ENCODE measurements around the gene CORO1C. TPM values are rescaled to one million over a fixed set of nuclear protein-coding genes. Genes with fewer than 3 reads are reported as not detected.
A peak's percentile ranks its signal among the peaks of the same experiment; 100 is the strongest.
"Not testable (repeated sequence)": the region's sequence is repeated elsewhere in the genome, so short reads cannot be mapped to it uniquely, and the experiment has no call there.

Gene CORO1C
- total RNA-seq, 1 donor, result 99.1 TPM

DNA sequence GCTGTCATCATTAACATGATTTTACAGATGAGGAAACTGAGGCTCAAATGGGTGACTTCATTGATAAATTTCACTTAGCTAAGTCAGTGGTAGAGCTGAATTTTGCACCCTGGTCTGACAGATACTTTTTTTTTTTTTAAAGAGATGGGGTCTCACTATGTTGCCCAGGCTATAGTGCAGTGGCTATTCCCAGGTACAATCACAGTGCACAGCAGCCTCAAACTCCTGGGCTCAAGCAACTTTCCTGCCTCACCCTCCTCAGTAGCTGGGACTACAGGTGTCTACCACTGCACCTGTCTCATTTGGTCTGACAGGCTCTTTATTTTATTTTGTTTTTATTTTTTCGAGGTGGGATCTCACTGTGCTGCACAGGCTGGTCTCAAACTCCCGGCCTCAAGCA, 24.2 kb upstream of the CORO1C start:
- no peak for DNase-seq (ENCODE audit: low read depth in 2 of 3, low spot score in 2 of 3)

GRCh38 chr12:108753976-108754375, 22.7 kb upstream of the CORO1C start:
- no peak for DNase-seq (ENCODE audit: low read depth in 2 of 3, low spot score in 2 of 3)

DNA sequence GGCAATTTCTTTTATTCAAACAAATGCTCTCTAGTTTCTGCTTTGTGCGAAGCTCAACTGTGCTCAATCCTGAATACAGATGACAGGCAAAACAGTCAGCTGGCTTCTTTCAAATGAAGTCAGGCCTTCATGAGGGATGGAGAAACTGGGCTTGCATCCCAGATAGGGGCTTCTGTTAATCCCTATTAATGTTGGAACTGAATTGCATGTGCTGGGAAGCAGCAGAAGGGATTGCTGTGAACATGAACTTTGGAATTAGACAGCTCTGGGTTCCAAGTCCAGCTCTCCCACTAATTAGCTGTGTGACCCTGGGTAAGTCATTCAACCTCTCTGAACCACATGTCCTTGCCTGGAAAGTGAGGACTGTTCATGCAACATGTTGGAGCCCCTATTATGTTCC, 21.1 kb upstream of the CORO1C start:
- no peak for DNase-seq (ENCODE audit: low read depth in 2 of 3, low spot score in 2 of 3)

DNA sequence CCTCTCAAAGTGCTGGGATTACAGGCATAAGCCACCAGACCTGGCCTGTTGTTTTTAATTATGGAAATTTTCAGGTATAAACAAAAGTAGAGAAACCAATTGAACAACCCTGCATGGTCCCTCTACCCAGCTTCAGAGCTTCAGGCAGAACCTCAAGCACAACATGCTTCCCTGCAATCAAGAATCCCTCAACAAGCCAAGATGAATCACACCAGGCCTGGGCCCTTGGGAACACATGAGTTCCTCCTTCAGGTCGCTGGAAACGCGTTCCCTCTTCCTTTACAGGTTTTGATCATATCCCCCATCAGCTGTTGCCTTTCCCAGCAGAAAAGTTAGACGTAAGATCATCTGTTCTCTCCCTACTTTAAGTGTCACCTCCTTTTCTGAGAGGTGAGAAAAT, 20.5 kb upstream of the CORO1C start:
- no peak for DNase-seq (ENCODE audit: low read depth in 2 of 3, low spot score in 2 of 3)

DNA sequence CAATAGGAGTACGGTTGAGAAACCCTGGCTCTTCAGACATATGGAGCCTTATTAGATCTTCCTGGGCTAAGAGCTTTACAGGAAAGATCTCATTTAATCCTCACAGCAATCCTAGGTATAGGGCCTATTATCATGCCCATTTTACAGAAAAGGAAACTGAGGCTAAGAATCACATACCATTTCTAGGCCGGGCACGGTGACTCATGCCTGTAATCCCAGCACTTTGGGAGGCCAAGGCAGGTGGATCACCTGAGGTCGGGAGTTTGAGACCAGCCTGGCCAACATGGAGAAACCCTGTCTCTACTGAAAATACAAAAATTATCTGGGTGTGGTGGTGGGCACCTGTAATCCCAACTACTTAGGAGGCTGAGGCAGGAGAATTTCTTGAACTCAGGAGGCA, 19.7 kb upstream of the CORO1C start:
- DNase-seq (ENCODE audit: low read depth in 2 of 3, low spot score in 2 of 3), result not testable (repeated sequence)

DNA sequence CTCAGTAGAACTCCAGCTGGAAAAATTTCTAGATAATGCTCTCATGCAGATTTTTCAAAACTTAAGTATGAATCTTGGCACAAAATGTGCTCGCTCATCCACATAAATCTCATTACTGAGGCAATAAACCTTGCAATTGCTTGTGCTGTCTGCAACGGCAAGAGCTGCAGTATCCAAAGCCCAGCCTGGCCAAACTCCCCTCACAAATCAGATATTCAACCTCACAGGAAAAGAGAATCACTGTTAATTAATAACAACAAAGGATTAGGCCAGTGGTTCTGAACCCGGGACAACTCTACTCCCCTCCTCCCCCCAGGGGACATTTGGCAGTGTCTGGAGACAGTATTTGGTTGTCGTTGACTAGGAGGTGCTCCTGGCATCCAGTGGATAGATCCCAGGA, 19.2 kb upstream of the CORO1C start:
- DNase-seq (ENCODE audit: low read depth in 2 of 3, low spot score in 2 of 3), result no peak

GRCh38 chr12:108747563-108747962, 16.2 kb upstream of the CORO1C start:
- no peak for DNase-seq (ENCODE audit: low read depth in 2 of 3, low spot score in 2 of 3)

- no peak for DNase-seq (ENCODE audit: low read depth in 2 of 3, low spot score in 2 of 3)
Observed at GRCh38 chr12:108745641-108746040, 14.3 kb upstream of the CORO1C start.

GRCh38 chr12:108744021-108744897, 12.9 kb upstream of the CORO1C start:
- peak in 1 of 3 donors; percentile 48 for DNase-seq (ENCODE audit: low read depth in 2 of 3, low spot score in 2 of 3)

DNA sequence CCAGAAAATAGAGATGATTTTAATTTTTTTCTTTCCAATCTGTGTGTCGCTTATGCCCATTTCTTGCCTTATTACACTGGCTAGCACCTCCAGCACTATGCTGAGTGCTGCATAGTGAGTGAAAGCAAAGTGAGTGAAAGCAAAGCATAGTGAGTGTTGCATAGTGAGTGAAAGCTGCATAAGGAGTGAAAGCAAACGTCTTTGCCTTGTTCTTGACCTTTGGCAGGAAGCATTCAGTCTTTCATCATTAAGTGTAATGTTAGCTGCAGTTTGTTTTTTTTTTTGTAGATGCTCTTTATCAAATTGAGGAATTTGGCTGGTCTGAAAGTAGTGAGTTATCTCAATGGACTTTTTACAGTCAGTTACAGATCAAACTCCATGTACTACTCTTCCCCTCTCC, 6.9 kb upstream of the CORO1C start:
- DNase-seq (ENCODE audit: low read depth in 2 of 3, low spot score in 2 of 3), result no peak

DNA sequence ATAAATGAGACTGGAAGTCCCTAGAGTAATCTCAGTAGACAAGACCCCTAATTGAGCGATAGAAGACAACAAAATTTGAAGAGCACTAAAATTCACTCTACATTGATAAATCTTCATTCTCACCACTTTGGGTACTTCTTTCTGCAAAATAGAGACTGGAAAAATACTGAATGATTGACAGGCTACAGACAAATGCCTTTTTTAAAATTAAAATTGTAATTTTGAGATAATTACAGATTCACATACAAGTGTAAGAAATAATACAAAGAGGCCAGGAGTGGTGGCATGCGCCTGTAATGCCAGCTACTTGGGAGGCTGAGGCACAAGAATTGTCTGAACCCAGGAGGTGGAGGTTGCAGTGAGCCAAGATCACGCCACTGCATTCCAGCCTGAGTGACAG, 4.5 kb upstream of the CORO1C start:
- DNase-seq (ENCODE audit: low read depth in 2 of 3, low spot score in 2 of 3), result no peak

DNA sequence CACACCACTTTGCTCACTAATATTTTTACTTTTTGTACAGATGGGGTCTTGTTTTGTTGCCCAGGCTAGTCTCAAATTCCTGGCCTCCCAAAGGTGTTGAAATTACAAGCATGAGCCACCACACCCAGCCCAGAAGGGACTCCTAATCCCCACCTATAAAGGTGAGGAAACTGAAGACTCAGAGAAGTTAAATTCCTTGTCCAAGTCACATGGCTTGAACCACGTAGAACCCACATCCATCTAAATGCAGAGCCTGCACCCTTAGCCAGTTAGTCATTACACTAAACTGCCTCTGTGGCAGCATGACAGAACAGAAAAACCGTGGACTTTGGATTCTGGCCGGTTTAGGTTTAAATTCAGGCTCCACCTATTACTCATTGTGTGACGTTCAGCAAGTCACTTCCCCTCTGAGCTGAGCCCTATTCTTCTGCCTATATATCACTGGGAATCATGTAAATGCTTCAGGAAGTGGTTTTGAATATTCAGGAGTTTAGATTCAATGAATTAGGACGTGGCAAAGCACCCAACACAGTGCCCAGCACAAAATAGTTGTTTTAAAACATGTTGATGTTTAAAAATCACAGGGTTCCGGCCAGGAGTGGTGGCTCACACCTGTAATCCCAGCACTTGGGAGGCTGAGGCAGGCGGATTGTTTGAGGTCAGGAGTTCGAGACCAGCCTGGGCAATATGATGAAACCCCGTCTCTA, 3.0 kb upstream of the CORO1C start:
- peak in 2 of 3 donors; percentile 80 to 87 for DNase-seq (ENCODE audit: low read depth in 2 of 3, low spot score in 2 of 3)

DNA sequence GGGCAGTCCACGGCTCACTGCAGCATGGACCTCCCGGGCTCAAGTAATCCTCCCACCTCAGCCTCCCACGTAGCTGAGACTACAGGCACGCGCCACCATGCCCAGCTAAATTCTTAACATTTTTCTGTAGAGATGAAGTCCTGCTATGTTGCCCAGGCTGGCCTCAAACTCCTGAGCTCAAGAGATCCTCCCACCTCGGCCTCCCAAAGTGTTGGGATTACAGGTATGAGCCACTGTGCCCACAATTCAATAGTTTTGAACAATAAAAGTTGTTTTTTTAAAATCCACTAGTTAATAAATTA, 1.9 kb upstream of the CORO1C start:
- not testable (repeated sequence) for DNase-seq (ENCODE audit: low read depth in 2 of 3, low spot score in 2 of 3)

DNA sequence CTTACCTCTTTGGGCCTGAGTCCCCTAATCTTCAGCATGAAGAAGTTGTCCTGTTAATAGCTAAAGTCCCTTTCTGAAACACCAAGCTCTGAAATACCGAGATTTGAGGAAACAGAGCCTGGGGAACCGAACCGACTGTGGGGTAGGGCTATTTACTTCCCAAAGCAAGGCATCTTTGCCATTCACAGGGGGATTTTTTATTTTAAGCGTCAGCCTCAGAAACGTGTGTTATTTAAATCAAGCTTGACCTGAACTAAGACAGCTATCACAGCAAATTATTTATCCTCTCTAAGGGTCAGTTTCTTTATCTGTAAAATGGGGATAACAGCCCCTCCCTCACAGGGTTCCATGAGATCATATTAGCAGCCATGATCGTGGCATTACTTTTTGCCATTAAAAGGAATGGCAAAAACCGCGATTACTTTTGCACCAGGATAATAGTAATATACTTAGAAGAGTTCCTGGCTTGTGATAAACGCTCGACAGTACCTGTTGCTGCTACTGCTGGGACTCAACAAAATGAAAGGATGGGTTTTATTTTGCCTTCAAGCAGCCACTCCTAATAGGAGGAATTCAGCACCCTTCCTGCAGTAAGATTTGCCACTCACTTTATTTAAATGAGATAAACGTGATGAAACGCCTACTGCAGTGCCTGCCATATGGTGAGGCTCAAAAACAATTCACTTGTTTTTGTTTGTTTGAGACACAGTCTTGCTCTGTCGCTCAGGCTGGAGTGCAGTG, 1.3 kb upstream of the CORO1C start:
- no peak for DNase-seq (ENCODE audit: low read depth in 2 of 3, low spot score in 2 of 3)

- DNase-seq (ENCODE audit: low read depth in 2 of 3, low spot score in 2 of 3), result peak; percentile 92 to 98 (median 96)
Observed at GRCh38 chr12:108731866-108732461, 646 bp upstream of the CORO1C start.

DNA sequence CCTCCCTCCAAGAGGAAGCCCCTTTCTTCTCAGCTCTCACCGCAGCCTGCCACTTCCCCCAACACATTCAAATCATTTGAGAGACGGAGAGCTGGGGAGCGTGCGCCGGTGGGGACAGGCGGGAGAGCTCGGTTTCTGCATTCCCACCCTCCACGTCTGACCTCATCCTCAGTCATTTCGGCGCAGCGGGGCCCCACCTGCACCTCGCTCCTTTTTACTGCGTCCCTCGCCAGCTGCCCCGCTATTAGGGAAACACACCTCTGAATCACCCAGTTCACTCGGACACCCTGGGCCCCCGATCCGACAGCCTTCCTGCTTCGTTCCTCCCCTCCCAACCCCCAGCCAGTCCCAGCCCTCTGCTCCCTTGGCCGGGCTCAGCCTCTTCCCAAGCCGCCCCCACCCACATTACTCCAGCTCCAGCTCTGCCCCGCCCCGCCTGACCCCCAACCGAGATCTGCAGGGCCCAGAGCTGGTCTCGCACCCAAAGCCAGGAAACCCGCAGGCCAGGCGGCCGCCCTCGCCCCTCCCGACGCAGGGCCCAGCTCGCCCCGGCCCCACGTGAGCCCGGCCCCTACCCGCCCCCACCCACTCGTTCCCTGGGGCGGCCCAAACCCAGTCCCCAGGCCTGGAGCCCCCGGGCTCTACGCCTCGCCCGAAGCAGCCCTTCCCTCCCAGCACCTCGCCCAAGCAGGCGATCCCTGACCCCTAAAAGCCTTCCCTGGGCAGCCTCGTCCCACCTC, 783 bp downstream of the CORO1C start:
- DNase-seq (ENCODE audit: low read depth in 2 of 3, low spot score in 2 of 3), result peak in 2 of 3 donors; percentile 69 to 75

- peak in 1 of 3 donors; percentile 19 for DNase-seq (ENCODE audit: low read depth in 2 of 3, low spot score in 2 of 3)
Observed at GRCh38 chr12:108729612-108730364, 1.5 kb downstream of the CORO1C start.

DNA sequence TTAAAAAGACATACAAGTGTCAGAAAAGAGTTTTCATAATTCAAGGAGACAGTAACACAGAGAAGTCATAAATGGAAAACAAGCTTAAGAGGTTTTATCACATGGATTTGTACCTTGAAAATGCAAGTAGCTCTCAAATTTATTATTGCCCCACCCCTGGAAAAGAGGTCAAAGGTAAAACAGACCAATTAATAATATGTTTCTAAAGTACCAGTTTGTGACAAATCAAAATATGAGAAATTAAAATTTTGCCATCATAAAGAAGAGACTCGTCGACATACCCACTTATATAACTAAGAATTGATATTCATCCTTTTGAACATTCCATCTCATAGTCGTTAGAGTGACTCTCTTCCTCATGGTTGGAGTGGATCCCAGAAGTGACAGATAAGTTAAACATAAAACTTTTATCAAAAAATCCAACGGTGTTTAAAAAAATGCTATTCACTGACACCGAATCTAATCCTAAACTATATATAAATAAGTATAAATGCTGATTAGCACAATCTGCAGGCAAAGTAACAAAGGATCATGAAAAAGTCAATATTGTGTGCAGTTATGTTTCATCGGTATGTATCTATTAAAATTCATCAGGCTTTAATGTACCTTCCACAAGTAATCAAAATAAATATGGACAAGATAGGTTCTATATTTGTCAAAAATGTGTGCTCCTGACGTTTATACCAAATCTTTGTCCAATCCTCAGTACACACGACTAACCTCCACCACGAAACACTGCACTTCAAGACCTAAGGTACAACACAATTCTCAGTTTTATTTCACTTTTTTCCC, 2.3 kb downstream of the CORO1C start:
- no peak for DNase-seq (ENCODE audit: low read depth in 2 of 3, low spot score in 2 of 3)
